ENCODE results near the gene FBXW7.

The FBXW7 gene

GRCh38 chr4:152340818-152341217 is 195.1 kb downstream of the FBXW7 start:
- no peak for DNase-seq (ENCODE audit: low read depth in 4 of 4, low spot score in 1 of 4)

- no peak for DNase-seq (ENCODE audit: low read depth in 4 of 4, low spot score in 1 of 4)
Observed at GRCh38 chr4:152339576-152339975, 196.3 kb downstream of the FBXW7 start.

- no peak for DNase-seq (ENCODE audit: low read depth in 4 of 4, low spot score in 1 of 4)
Observed at GRCh38 chr4:152334931-152335330, 201.0 kb downstream of the FBXW7 start.

- no peak for DNase-seq (ENCODE audit: low read depth in 4 of 4, low spot score in 1 of 4)
Observed at GRCh38 chr4:152331042-152331441, 204.8 kb downstream of the FBXW7 start.

GRCh38 chr4:152328582-152328981 is 207.3 kb downstream of the FBXW7 start:
- DNase-seq (ENCODE audit: low read depth in 4 of 4, low spot score in 1 of 4) = no peak

GRCh38 chr4:152327606-152328453 is 208.1 kb downstream of the FBXW7 start:
- DNase-seq (ENCODE audit: low read depth in 4 of 4, low spot score in 1 of 4) = no peak

- no peak for DNase-seq (ENCODE audit: low read depth in 4 of 4, low spot score in 1 of 4)
Observed at GRCh38 chr4:152325831-152326230, 210.1 kb downstream of the FBXW7 start.

GRCh38 chr4:152323221-152323620 is 212.7 kb downstream of the FBXW7 start:
- no peak for DNase-seq (ENCODE audit: low read depth in 4 of 4, low spot score in 1 of 4)

- no peak for DNase-seq (ENCODE audit: low read depth in 4 of 4, low spot score in 1 of 4)
Observed at GRCh38 chr4:152322656-152323055, 213.2 kb downstream of the FBXW7 start.

GRCh38 chr4:152321923-152322322 is 214.0 kb downstream of the FBXW7 start:
- DNase-seq (ENCODE audit: low read depth in 4 of 4, low spot score in 1 of 4) = no peak

- no peak for DNase-seq (ENCODE audit: low read depth in 4 of 4, low spot score in 1 of 4)
Observed at GRCh38 chr4:152321398-152321797, 214.5 kb downstream of the FBXW7 start.

GRCh38 chr4:152316969-152317368 is 218.9 kb downstream of the FBXW7 start:
- no peak for DNase-seq (ENCODE audit: low read depth in 4 of 4, low spot score in 1 of 4)

GRCh38 chr4:152310257-152310656 is 225.6 kb downstream of the FBXW7 start:
- no peak for DNase-seq (ENCODE audit: low read depth in 4 of 4, low spot score in 1 of 4)

- DNase-seq (ENCODE audit: low read depth in 4 of 4, low spot score in 1 of 4) = no peak
Observed at GRCh38 chr4:152309418-152309817, 226.5 kb downstream of the FBXW7 start.

GRCh38 chr4:152308951-152309350 is 226.9 kb downstream of the FBXW7 start:
- no peak for DNase-seq (ENCODE audit: low read depth in 4 of 4, low spot score in 1 of 4)

- DNase-seq (ENCODE audit: low read depth in 4 of 4, low spot score in 1 of 4) = no peak
Observed at GRCh38 chr4:152307669-152308068, 228.2 kb downstream of the FBXW7 start.

GRCh38 chr4:152306541-152306940 is 229.4 kb downstream of the FBXW7 start:
- DNase-seq (ENCODE audit: low read depth in 4 of 4, low spot score in 1 of 4) = no peak

GRCh38 chr4:152304220-152304619 is 231.7 kb downstream of the FBXW7 start:
- no peak for DNase-seq (ENCODE audit: low read depth in 4 of 4, low spot score in 1 of 4)

GRCh38 chr4:152301381-152301780 is 234.5 kb downstream of the FBXW7 start:
- no peak for DNase-seq (ENCODE audit: low read depth in 4 of 4, low spot score in 1 of 4)

- DNase-seq (ENCODE audit: low read depth in 4 of 4, low spot score in 1 of 4) = no peak
Observed at GRCh38 chr4:152299553-152299952, 236.3 kb downstream of the FBXW7 start.

GRCh38 chr4:152296386-152296785 is 239.5 kb downstream of the FBXW7 start:
- no peak for DNase-seq (ENCODE audit: low read depth in 4 of 4, low spot score in 1 of 4)

GRCh38 chr4:152294765-152295164 is 241.1 kb downstream of the FBXW7 start:
- DNase-seq (ENCODE audit: low read depth in 4 of 4, low spot score in 1 of 4) = no peak

GRCh38 chr4:152294331-152294730 is 241.6 kb downstream of the FBXW7 start:
- no peak for DNase-seq (ENCODE audit: low read depth in 4 of 4, low spot score in 1 of 4)

All from stimulated activated CD4-positive, alpha-beta T cell treated with anti-CD3 and anti-CD28 coated beads, Interleukin-1b, Interleukin-23, amount 100 ng/mL, for 24 hours (primary cell).